Activated B cell treated with CpG ODN at 0.5 μM for 24 hours (primary cell): ENCODE measurements around the gene EIF3A. TPM values are rescaled to one million over a fixed set of nuclear protein-coding genes. Genes with fewer than 3 reads are reported as not detected.

Source experiments
- ATAC-seq: fragments of 200-7000 bp; cut with Tn5 transposase; one replicate; pipeline ENCODE4 v1.10.0; 2021; ENCODE audit warnings: low read depth, mild to moderate bottlenecking, moderate library complexity
- CTCF ChIA-PET: fragments of 350-600 bp; sonication (Branson Sonifier 250); formaldehyde crosslinking; loops from one replicate; lab custom pipeline; 2021; ENCODE audit warnings: antibody characterized with exemption; lab: Charles Lee
- POLR2A ChIA-PET: fragments of 350-600 bp; sonication (Branson Sonifier 250); formaldehyde crosslinking; loops from one replicate; lab custom pipeline; 2021; ENCODE audit warnings: antibody characterized with exemption; lab: Charles Lee
- DNase-seq: peaks from one replicate; pipeline ENCODE4 v3.0.0; 2022
- H3K27ac Mint-ChIP-seq: one replicate; pipeline ENCODE4 v1.8.0; 2020; ENCODE audit warnings: mixed read lengths
- H3K27me3 Mint-ChIP-seq: one replicate; pipeline ENCODE4 v1.8.0; 2021; ENCODE audit warnings: mixed read lengths
- H3K36me3 Mint-ChIP-seq: one replicate; pipeline ENCODE4 v1.8.0; 2021; ENCODE audit warnings: low read depth, mixed read lengths
- H3K4me1 Mint-ChIP-seq: one replicate; pipeline ENCODE4 v1.8.0; 2021; ENCODE audit warnings: mixed read lengths
- H3K4me3 Mint-ChIP-seq: one replicate; pipeline ENCODE4 v1.8.0; 2020; ENCODE audit warnings: mild to moderate bottlenecking, mixed read lengths
- H3K9me3 Mint-ChIP-seq: one replicate; pipeline ENCODE4 v1.8.0; 2020; ENCODE audit warnings: mixed read lengths
- CTCF ChIP-seq: fragments of 200-600 bp; IDR thresholded peaks from one replicate; pipeline ENCODE4 v1.8.0; 2022; ENCODE audit warnings: antibody characterized with exemption, mild to moderate bottlenecking
- intact Hi-C: fragments of 100-400 bp; cut with micrococcal nuclease; formaldehyde crosslinking; loops from one replicate; pipeline ENCODE4 v1.15.1; 2024
- total RNA-seq: library from RNA; stranded (reverse); gene quantifications from 2 replicates; pipeline ENCODE4 v1.2.3, GENCODE V29; 2022

The EIF3A gene
- total RNA-seq, 1 donor from 2014 or later: 114 TPM

- ChIA-PET CTCF (interaction anchor here (1.7 kb wide), 1 partner anchor 26 kb away, joined by 5 read pairs; the partner anchor contains the start of gene DENND10), POLR2A (interaction anchor here (2.2 kb wide), 1 partner anchor 26 kb away, joined by 13 read pairs; the partner anchor contains the start of gene DENND10)
- no peaks in the 10 kb centered on the region for H3K27me3 Mint-ChIP-seq
- no peak for TF ChIP-seq CTCF
- intact Hi-C loops: no loop called here
- peaks cover 44% of the 10 kb centered on the region for H3K4me1 Mint-ChIP-seq
- H3K27ac Mint-ChIP-seq: no peak overlapping the region
- H3K4me3 Mint-ChIP-seq: peak overlapping the region; percentile 89
- no peak for ATAC-seq
- H3K9me3 Mint-ChIP-seq: no peaks in the 10 kb centered on the region
- no peak for DNase-seq
- H3K36me3 Mint-ChIP-seq: peaks cover 35% of the 10 kb centered on the region
These were observed 2.0 kb downstream of the EIF3A start for GRCh38 chr10:119078422-119079179.

GRCh38 chr10:119073584-119073983 lies 7.0 kb downstream of the EIF3A start:
- POLR2A ChIA-PET: no interaction called here
- no peak overlapping the region for H3K27ac Mint-ChIP-seq
- DNase-seq (no peak), ATAC-seq (no peak)
- intact Hi-C loops: no loop called here
- H3K27me3 Mint-ChIP-seq: no peaks in the 10 kb centered on the region
- H3K4me3 Mint-ChIP-seq: no peak overlapping the region
- H3K9me3 Mint-ChIP-seq: no peaks in the 10 kb centered on the region
- CTCF ChIA-PET: no interaction called here
- peaks cover 20% of the 10 kb centered on the region for H3K4me1 Mint-ChIP-seq
- TF ChIP-seq CTCF: no peak
- H3K36me3 Mint-ChIP-seq: peaks cover 65% of the 10 kb centered on the region

GRCh38 chr10:119070395-119071165 lies 10.0 kb downstream of the EIF3A start:
- intact Hi-C loops: no loop called here
- Mint-ChIP-seq H3K36me3 (peaks cover 81% of the 10 kb centered on the region), H3K27me3 (no peaks in the 10 kb centered on the region), H3K4me3 (no peak overlapping the region), H3K27ac (peak overlapping the region; percentile 35), H3K9me3 (no peaks in the 10 kb centered on the region), H3K4me1 (peaks cover 6% of the 10 kb centered on the region)
- ATAC-seq: no peak
- CTCF ChIA-PET: no interaction called here
- DNase-seq: no peak
- POLR2A ChIA-PET: interaction anchor here (0.5 kb wide), 1 partner anchor 29 kb away, joined by 3 read pairs; no protein-coding TSS in a partner anchor
- no peak for TF ChIP-seq CTCF

- POLR2A ChIA-PET: no interaction called here
- H3K4me3 Mint-ChIP-seq: no peak overlapping the region
- H3K27ac Mint-ChIP-seq: no peak overlapping the region
- TF ChIP-seq CTCF: no peak
- CTCF ChIA-PET: no interaction called here
- H3K27me3 Mint-ChIP-seq: no peaks in the 10 kb centered on the region
- peaks cover 95% of the 10 kb centered on the region for H3K36me3 Mint-ChIP-seq
- intact Hi-C loops: loop anchor here (2.0 kb wide), 2 partner anchors 15 to 19 kb away; partner anchors contain the start of gene EIF3A
- DNase-seq (no peak), ATAC-seq (no peak)
- H3K4me1 Mint-ChIP-seq: peaks cover 19% of the 10 kb centered on the region
- H3K9me3 Mint-ChIP-seq: no peaks in the 10 kb centered on the region
These were observed 18.7 kb downstream of the EIF3A start for GRCh38 chr10:119061926-119062325.

- Mint-ChIP-seq H3K27ac (peak overlapping the region; percentile 59), H3K4me1 (peaks cover 19% of the 10 kb centered on the region), H3K27me3 (no peaks in the 10 kb centered on the region), H3K9me3 (no peaks in the 10 kb centered on the region), H3K36me3 (peaks cover 95% of the 10 kb centered on the region), H3K4me3 (no peak overlapping the region)
- POLR2A ChIA-PET: interaction anchor here (0.7 kb wide), 1 partner anchor 19 kb away, joined by 3 read pairs; the partner anchor contains the start of gene EIF3A
- intact Hi-C loops: loop anchor here (2.0 kb wide), 2 partner anchors 15 to 19 kb away; partner anchors contain the start of gene EIF3A
- ATAC-seq (peak; percentile 42), DNase-seq (no peak)
- CTCF ChIA-PET: no interaction called here
- TF ChIP-seq CTCF: no peak
These were observed 19.3 kb downstream of the EIF3A start for GRCh38 chr10:119061352-119061751.
